NCI-H146 treated with DMSO at 0.1 percent for 48 hours (cell line): ENCODE measurements around the gene ARAP3.
A peak's percentile ranks its signal among the peaks of the same experiment; 100 is the strongest.

Experiments used
- DNase-seq: peaks from one replicate; lab custom pipeline; 2025; ENCODE audit not compliant: unreplicated experiment; lab: John Stamatoyannopoulos, UW

The ARAP3 gene

GRCh38 chr5:141703133-141703561 is 21.1 kb upstream of the ARAP3 start:
- DNase-seq: peak; percentile 18

- no peak for DNase-seq
Observed at GRCh38 chr5:141701360-141702119, 19.5 kb upstream of the ARAP3 start.

- DNase-seq: no peak
Observed at GRCh38 chr5:141697586-141697985, 15.6 kb upstream of the ARAP3 start.

GRCh38 chr5:141696431-141696830 is 14.4 kb upstream of the ARAP3 start:
- DNase-seq: no peak

- no peak for DNase-seq
Observed at GRCh38 chr5:141695627-141696215, 13.7 kb upstream of the ARAP3 start.

- peak; percentile 34 for DNase-seq
Observed at GRCh38 chr5:141694479-141694878, 12.4 kb upstream of the ARAP3 start.

GRCh38 chr5:141692919-141693725 is 11.1 kb upstream of the ARAP3 start:
- no peak for DNase-seq

DNA sequence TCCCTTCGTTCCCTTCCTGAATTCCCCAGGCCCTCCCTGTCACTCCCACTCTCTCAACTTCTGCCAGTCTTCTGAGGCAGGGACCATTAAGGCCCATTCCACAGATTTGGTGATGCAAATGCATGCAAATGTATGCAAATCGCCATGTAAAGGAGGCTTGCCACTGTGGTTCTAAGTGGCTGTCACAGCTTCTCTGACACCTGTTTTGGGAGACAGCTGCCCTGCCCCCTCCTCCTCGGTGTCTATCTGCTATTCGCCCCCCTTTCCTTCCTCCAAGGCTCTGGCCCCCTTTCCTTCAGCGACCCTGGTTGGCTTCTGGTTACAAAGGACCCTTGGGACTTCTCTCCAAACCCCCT is 10.5 kb upstream of the ARAP3 start:
- no peak for DNase-seq

DNA sequence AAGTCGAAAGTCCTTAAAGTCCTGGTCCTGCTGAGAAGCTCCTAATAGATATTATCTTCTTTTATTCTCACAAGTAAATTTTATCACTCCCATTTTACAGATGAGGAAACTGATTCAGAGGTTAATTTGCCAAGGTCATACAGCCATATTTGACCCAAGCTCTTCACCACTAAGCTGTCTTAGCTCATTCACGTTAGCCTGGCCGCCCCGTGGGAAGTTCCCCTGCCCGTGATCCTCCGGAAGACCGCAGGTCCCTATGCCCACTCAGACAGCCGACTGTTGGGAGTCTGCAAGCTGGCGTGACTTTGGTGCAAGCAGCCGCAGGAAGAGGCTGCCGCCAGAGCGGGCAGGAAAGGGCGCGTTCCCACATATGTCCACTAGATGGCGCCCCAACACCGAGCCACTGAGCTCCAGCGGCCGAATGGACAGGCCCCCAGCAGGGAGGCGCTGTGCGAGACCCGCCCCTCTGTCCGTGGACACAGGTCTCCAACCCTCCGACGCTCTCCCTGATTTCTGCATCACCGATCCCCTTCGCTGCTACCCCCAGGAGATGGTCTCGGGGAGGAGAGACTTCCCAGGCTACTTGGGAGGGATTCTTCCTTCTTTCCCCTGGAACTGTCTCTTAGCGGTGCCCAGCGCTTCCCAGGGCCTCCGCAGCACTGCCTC is 10.0 kb upstream of the ARAP3 start:
- peak; percentile 16 for DNase-seq

- DNase-seq: no peak
Observed at GRCh38 chr5:141691286-141691866, 9.3 kb upstream of the ARAP3 start.

- DNase-seq: no peak
Observed at GRCh38 chr5:141686648-141687416, 4.8 kb upstream of the ARAP3 start.

- DNase-seq: no peak
Observed at GRCh38 chr5:141685591-141685990, 3.6 kb upstream of the ARAP3 start.

DNA sequence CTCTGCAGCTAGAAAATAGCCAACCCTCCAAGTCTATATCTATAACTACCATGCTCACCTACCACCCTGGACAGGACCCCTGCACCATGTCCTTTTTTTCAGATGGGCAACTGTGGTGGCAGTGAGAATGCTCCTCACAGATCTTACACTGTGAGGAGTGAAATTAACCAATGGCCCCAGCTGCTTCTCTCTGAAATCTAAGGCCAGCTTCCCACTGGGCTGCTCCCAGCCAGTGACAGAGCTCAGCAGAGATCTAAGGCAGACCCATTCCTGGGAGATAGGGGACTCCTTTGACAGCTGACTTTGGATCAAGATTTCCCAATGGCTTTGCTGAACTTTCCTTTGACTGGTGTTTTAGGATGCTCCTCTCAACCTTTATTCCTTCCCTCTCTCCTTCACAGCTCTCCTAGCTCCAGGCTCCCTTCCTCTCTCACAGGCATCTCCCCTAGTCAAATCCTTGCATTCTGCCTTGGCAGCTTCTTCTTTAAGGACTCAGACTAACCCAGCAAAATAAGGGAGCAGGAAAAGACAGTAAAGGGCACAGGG is 1.6 kb upstream of the ARAP3 start:
- no peak for DNase-seq

DNA sequence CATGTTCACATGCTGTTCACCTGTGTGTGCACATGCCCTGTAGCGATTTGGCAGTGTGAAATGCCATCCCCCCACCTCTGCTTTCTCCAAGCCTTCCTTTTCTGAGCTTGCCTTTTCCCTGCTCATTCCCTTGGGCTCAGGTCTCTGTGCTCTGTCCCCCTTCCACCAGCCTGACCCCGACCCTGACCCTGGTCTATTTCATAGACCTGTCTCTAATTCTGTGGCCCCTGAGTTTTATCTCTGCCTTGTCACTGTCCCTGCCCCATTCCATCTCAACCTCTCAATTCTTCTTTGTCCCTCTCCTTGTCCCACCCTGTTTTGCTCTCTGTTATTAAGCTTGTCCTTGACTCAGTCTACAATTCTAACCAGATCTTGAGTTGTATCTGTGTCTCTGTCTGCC is 735 bp downstream of the ARAP3 start:
- no peak for DNase-seq

DNA sequence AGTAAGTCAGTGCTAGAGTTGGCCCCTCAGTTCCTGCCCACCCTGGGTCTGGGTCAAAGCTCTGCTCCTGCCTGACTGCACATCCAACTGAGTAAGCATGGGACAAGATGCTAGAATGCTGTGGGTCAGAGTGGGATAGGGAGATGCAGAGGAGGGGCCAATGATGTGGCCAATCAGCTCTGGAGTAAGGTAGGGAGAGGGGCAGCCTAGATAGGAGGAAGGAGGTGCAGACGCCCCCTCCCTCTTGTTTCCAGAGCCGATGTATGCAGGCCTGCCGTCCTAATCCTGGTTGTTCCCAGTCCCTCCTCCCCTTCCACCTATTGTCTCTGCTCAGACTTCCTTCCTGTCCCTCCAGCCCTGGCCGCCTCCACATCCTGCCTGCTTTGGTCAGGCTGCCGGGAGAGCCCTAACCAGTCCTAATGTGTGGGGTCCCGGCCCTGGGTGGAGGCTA is 1.3 kb downstream of the ARAP3 start:
- DNase-seq: no peak

DNA sequence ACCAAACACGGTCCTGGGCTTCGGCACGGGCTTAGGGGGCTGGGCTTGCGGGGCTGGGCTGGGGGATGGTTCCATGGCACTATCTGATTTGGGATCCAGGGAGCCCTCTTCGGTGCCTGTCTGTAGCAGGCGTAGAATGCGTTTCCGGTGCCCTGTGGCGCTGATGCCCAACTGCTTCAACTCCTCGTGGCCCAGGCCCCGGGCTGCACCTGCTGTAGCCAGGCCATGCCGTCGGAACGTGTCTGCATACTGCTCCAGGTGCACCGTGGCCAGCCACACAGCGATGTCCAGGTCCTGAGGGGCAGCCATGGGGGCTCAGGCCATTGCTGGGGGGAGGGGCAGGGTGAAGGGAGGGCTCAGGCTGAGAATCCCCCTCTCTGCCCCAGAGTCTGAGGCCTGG is 1.9 kb downstream of the ARAP3 start:
- no peak for DNase-seq

GRCh38 chr5:141677415-141677814 is 4.6 kb downstream of the ARAP3 start:
- DNase-seq: no peak

DNA sequence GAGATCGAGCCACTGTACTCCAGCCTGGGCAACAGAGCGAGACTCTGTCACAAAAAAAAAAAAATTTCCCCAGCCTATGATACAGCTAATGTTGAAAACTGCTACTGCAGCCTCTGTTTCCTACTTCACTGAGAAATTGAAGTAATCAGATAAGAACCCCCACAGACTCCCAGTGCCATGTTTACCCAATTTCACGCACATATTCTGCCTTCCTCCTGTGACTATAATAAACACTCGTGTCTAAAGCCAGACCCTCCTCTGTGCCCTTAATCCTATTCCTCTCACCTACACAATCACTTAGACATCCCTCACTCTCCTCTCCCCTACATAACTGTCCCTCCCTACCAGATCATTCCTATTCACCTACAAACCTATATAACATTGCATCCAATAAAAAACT is 6.4 kb downstream of the ARAP3 start:
- DNase-seq: no peak

GRCh38 chr5:141674747-141675146 is 7.3 kb downstream of the ARAP3 start:
- DNase-seq: no peak
